HEK293T (cell line): ENCODE data around the gene BAIAP2L2.

Experiments
- CTCF ChIA-PET: fragments of 350-600 bp; formaldehyde crosslinking; extraction: SDS; loops from one replicate; lab custom pipeline; 2021; ENCODE audit warnings: antibody characterized with exemption, inconsistent platforms; lab: Yijun Ruan, JAX
- POLR2A ChIA-PET: fragments of 350-600 bp; formaldehyde crosslinking; extraction: SDS; loops from one replicate; lab custom pipeline; 2020; ENCODE audit warnings: antibody characterized with exemption, inconsistent platforms; lab: Yijun Ruan, JAX
- DNase-seq: peaks from one replicate; pipeline ENCODE4 v3.0.0; 2012; ENCODE audit warnings: mixed read lengths; ENCODE audit errors: extremely low spot score
- ARNT ChIP-seq: fragments of 450-650 bp; IDR thresholded peaks from 2 replicates; pipeline ENCODE4 v1.6.1; 2017; ENCODE audit warnings: mild to moderate bottlenecking
- BHLHE40 ChIP-seq: fragments of 450-650 bp; IDR thresholded peaks from 2 replicates; pipeline ENCODE4 v1.6.1; 2016; ENCODE audit warnings: mild to moderate bottlenecking, moderate library complexity, borderline replicate concordance
- CTBP1 ChIP-seq: fragments of 450-650 bp; IDR thresholded peaks from 2 replicates; pipeline ENCODE4 v1.6.1; 2016; ENCODE audit warnings: borderline replicate concordance
- ELF4 ChIP-seq: fragments of 450-650 bp; IDR thresholded peaks from 2 replicates; pipeline ENCODE4 v1.6.1; 2017; ENCODE audit warnings: antibody characterized with exemption
- FOXA1 ChIP-seq: fragments of 450-650 bp; IDR thresholded peaks from 2 replicates; pipeline ENCODE4 v1.6.1; 2016; ENCODE audit warnings: mild to moderate bottlenecking
- FOXK2 ChIP-seq: fragments of 450-650 bp; IDR thresholded peaks from 2 replicates; pipeline ENCODE4 v1.6.1; 2016; ENCODE audit warnings: mild to moderate bottlenecking
- FOXM1 ChIP-seq: fragments of 450-650 bp; IDR thresholded peaks from 2 replicates; pipeline ENCODE4 v1.6.1; 2017; ENCODE audit warnings: mild to moderate bottlenecking, borderline replicate concordance
- HDGF ChIP-seq: fragments of 450-650 bp; IDR thresholded peaks from 2 replicates; pipeline ENCODE4 v1.6.1; 2017; ENCODE audit warnings: antibody characterized with exemption, borderline replicate concordance
- L3MBTL2 ChIP-seq: fragments of 450-650 bp; conservative IDR thresholded peaks from 2 replicates; pipeline ENCODE4 v1.6.1; 2016; ENCODE audit warnings: mild to moderate bottlenecking
- LEF1 ChIP-seq: fragments of 450-650 bp; IDR thresholded peaks from 2 replicates; pipeline ENCODE4 v1.6.1; 2017; ENCODE audit warnings: mild to moderate bottlenecking, borderline replicate concordance
- NFRKB ChIP-seq: fragments of 450-650 bp; IDR thresholded peaks from 2 replicates; pipeline ENCODE4 v1.6.1; 2016; ENCODE audit warnings: mild to moderate bottlenecking, moderate library complexity
- SP1 ChIP-seq: fragments of 450-650 bp; IDR thresholded peaks from 2 replicates; pipeline ENCODE4 v1.6.1; 2017
- SUZ12 ChIP-seq: fragments of 450-650 bp; IDR thresholded peaks from 2 replicates; pipeline ENCODE4 v1.6.1; 2016; ENCODE audit warnings: mild to moderate bottlenecking
- TARDBP ChIP-seq: fragments of 450-650 bp; IDR thresholded peaks from 2 replicates; pipeline ENCODE4 v1.6.1; 2016
- ZNF384 ChIP-seq: fragments of 450-650 bp; IDR thresholded peaks from 2 replicates; pipeline ENCODE4 v1.6.1; 2016
- TF ChIP-seq, protein P1 (sequence below): fragments of 450-650 bp; IDR thresholded peaks from 2 replicates; pipeline ENCODE4 v1.6.1; 2016

BAIAP2L2 gene

DNA sequence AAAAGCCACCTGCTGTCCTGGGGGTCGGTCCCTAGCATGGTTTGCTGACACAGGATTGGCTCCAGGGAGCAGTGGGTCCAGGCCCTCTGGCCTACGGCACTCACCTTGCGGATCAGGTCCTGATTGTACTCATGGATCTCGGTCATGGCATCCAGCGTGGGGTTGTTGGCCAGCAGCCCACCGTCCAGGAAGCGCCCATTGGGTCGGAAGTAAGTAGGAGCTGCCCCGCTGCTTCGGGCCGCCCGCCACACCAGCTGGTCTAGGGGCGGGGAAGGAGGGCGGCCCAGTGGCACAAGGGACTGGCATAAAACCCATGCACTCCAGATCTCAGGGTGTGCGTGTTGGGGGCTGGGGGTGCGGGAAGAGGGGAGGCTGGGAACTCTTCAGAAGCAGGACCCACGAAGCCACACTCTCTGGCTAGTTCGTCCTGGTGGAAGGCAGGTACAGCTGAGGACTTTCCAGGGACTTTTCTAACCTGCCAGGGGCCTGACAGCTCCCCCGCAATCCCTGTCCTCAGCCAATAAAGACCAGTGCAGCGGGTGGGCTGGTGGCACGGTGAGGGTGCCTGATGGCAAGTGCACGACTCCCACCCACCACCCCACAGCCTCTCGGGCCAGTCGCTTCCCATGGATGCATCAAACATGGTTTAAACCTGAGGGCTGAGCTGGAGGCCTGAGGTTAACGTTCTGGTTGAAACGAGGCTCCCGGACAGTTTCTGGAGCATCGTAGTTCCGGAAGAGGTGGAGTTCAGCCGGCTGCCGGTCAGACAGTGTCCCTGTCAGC lies 5.1 kb upstream of the BAIAP2L2 start:
- ChIA-PET CTCF (interaction anchor here (0.5 to 2.3 kb wide), 11 partner anchors 13 to 118 kb away, joined by 3 to 9 read pairs (median 4); no protein-coding TSS in a partner anchor), POLR2A (no interaction called here)
- no peak for DNase-seq
- TF ChIP-seq BHLHE40 (no peak), L3MBTL2 (no peak), FOXK2 (no peak), SUZ12 (no peak), SP1 (no peak), LEF1 (no peak), HDGF (no peak), FOXA1 (no peak), NFRKB (no peak), TARDBP (no peak), ARNT (no peak), CTBP1 (no peak), FOXM1 (no peak), ELF4 (no peak), ZNF384 (no peak)
- TF ChIP-seq, protein P1, sequence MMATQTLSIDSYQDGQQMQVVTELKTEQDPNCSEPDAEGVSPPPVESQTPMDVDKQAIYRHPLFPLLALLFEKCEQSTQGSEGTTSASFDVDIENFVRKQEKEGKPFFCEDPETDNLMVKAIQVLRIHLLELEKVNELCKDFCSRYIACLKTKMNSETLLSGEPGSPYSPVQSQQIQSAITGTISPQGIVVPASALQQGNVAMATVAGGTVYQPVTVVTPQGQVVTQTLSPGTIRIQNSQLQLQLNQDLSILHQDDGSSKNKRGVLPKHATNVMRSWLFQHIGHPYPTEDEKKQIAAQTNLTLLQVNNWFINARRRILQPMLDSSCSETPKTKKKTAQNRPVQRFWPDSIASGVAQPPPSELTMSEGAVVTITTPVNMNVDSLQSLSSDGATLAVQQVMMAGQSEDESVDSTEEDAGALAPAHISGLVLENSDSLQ, result no peak

DNA sequence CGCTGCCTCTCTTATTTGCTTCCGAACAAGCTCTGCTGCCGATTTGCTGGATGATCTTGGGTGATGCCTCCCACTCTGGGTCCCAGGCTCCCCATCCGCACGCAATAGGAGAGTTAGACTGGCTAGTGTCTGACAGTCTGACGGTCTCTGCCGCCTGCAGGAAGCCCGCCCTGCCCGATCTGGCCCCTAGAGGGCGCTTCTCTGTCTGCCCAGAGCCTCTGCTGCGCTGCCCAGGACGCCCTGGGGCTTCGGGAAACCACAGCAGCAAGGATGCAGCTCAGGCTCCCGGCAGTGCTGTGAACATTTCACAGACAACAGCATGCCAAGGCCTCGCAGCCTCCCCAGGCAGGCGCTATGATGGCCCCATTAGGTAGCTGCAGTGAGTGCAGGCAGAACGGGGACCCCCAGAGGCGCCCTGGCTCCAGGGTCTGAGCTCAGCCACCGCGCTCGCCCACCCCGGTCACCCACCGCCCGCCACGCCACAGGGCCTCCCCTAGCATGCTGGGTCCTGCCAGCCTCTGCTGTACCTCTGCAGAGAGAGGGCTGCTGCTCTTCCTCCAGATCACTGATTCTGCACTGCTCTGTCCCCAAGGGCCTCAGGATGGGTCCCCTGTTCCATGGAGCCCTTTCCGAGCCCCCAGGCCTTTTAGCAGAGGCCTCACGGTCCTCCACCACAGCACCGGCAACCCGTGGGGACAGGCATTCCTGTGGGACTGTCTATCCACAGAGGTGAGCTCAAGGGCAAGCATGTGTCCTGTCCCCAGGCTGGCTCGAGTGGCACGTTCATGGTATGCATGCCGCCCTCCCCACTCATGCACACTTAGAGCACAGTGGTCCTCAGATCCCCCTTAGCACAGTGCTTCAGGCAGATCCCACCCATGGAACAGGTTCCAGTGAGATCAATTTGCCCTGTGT lies 4.3 kb upstream of the BAIAP2L2 start:
- ChIA-PET POLR2A (no interaction called here), CTCF (interaction anchor here (0.5 to 2.3 kb wide), 22 partner anchors 8 to 573 kb away, joined by 3 to 15 read pairs (median 4); partner anchors contain the start of gene MAFF)
- peak; percentile 96 for DNase-seq
- TF ChIP-seq FOXM1 (no peak), NFRKB (no peak), CTBP1 (no peak), L3MBTL2 (no peak), HDGF (0 out of 2 replicates have a peak, but pooled peaks have one; percentile 22)

GRCh38 chr22:38112381-38112780 lies 1.9 kb upstream of the BAIAP2L2 start:
- TF ChIP-seq BHLHE40 (no peak), HDGF (no peak), ARNT (no peak), CTBP1 (no peak), SP1 (no peak)
- ChIA-PET POLR2A (no interaction called here), CTCF (no interaction called here)
- no peak for DNase-seq

DNA sequence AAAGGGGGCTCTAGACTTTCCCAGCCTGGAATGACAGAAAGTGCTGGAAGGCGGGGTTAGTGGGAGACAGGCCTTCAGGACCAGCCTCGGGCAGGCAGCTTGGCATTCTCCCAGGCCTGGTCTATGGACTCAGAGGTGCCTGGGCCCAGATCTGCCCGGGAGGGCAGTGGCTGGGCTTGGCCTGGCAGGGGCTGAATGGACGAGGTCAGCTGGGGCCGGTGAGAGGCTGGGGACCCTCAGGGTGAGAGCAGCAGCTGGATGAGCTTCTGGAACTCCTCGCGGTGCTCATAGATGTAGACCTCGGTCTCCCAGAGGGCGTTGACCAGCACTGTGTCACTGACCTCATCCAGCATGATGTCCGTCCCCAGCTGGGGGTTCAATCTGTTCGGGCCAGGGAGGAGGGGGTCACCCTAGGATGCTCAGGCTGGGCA lies 1.5 kb upstream of the BAIAP2L2 start:
- TF ChIP-seq SP1 (no peak), FOXA1 (no peak), ARNT (no peak), HDGF (no peak), NFRKB (no peak), BHLHE40 (no peak), ELF4 (no peak), L3MBTL2 (no peak), FOXK2 (no peak), CTBP1 (no peak), ZNF384 (no peak), LEF1 (no peak), SUZ12 (no peak), FOXM1 (no peak), TARDBP (no peak)
- TF ChIP-seq, protein P1, result no peak
- CTCF ChIA-PET, result no interaction called here
- POLR2A ChIA-PET, result no interaction called here
- DNase-seq, result no peak

GRCh38 chr22:38110863-38111852 lies 674 bp upstream of the BAIAP2L2 start:
- ChIA-PET CTCF (interaction anchor here (0.6 kb wide), 1 partner anchor 498 kb away, joined by 3 read pairs; no protein-coding TSS in a partner anchor), POLR2A (no interaction called here)
- no peak for TF ChIP-seq TARDBP
- no peak for TF ChIP-seq FOXA1
- no peak for TF ChIP-seq LEF1
- no peak for TF ChIP-seq FOXK2
- no peak for TF ChIP-seq HDGF
- no peak for TF ChIP-seq L3MBTL2
- no peak for TF ChIP-seq SUZ12
- TF ChIP-seq CTBP1, result no peak
- no peak for TF ChIP-seq ELF4
- no peak for TF ChIP-seq FOXM1

More at GRCh38 chr22:38110863-38111852, 674 bp upstream of the BAIAP2L2 start:
- DNase-seq, result no peak
